HG03039 (cell line): ENCODE results near the gene STX18.
A peak's percentile ranks its signal among the peaks of the same experiment; 100 is the strongest.
"Not testable (repeated sequence)": the region's sequence is repeated elsewhere in the genome, so short reads cannot be mapped to it uniquely, and the experiment has no call there.

ENCODE experiments used
- ATAC-seq: cut with Tn5 transposase; IDR thresholded peaks from one replicate; pipeline ENCODE4 v1.9.1; 2021; ENCODE audit warnings: mild to moderate bottlenecking, moderate library complexity; ENCODE audit not compliant: unreplicated experiment

Gene STX18

DNA sequence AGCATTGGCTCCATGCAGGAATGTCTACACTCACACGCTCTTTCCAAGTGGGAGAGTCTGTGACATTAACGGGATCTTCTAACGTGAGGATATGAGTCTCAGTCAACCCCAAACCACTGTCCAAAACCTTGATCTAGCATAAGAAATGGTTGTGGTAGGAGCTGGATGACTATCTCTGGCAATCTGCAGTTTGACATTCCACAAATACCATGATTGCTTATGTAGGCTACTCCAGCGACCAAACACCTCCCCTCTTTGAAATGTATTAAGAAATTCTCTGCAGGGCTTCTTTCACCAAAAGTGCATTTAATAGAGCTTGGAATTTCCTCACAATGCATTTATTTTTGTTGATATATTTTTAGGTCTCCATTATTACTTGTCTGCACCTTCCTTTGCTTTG lies 14.1 kb upstream of the STX18 start:
- ATAC-seq = no peak

DNA sequence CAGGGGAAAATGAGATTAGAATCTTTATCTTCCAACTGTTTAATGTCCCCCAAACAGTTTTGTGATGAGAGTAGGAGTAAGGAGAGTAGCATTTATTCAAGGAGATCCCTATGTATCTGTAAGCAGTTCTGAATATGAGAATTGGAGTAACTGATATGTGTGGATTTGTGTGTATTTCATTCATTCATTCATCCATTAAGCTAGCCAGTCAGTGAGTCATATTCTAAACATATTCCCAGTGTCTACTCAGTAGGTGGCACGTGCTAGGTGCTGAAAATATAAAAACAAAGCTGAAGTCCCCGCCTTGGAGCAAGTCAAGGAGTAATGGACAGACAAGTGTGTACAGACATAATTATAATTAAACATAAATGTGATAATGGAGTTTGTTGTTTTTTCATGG lies 12.4 kb upstream of the STX18 start:
- ATAC-seq = no peak

DNA sequence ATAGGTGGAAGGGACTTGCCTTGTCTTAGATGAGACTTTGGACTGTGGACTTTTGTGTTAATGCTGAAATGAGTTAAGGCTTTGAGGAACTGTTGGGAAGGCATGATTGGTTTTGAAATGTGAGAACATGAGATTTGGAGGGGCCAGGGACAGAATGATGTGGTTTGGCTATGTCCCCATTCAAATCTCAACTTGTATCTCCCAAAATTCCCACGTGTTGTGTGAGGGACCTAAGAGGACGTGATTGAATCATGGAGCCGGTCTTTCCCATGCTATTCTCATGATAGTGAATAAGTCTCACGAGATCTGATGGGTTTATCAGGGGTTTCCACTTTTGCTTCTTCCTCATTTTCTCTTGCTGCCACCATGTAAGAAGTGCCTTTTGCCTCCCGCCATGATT lies 10.2 kb upstream of the STX18 start:
- ATAC-seq = not testable (repeated sequence)

DNA sequence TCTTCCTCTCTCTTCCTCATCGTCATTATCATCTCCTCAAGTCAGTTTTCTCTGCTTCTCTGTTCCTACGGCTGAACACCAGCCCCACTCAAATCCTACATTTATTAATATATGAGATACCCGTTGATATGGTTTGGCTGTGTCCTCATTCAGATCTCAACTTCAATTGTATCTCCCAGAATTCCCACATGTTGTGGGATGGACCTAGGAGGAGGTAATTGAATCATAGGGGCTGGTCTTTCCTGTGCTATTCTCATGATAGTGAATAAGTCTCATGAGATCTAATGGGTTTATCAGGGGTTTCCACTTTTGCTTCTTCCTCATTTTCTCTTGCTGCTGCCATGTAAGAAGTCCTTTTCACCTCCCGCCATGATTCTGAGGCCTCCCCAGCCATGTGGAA lies 8.3 kb upstream of the STX18 start:
- ATAC-seq = not testable (repeated sequence)

DNA sequence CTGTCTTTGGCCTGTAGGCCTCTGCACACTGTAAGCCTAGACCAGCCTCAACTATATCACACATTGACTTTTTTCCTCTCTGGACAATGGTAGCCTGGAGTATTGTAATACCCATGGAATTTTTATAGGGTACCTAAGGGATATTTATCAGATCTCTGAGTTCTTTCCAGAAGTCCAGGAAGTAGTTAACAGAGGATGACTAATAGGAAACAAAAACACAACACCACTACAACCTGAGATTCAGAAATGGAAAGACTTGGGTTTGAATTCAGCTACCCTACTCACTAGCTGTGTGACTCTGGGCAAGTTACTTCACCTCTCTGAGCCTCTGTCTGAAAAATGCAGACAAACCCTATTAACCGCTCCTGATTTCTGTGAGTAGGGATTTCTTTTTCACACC lies 7.7 kb upstream of the STX18 start:
- ATAC-seq = no peak

DNA sequence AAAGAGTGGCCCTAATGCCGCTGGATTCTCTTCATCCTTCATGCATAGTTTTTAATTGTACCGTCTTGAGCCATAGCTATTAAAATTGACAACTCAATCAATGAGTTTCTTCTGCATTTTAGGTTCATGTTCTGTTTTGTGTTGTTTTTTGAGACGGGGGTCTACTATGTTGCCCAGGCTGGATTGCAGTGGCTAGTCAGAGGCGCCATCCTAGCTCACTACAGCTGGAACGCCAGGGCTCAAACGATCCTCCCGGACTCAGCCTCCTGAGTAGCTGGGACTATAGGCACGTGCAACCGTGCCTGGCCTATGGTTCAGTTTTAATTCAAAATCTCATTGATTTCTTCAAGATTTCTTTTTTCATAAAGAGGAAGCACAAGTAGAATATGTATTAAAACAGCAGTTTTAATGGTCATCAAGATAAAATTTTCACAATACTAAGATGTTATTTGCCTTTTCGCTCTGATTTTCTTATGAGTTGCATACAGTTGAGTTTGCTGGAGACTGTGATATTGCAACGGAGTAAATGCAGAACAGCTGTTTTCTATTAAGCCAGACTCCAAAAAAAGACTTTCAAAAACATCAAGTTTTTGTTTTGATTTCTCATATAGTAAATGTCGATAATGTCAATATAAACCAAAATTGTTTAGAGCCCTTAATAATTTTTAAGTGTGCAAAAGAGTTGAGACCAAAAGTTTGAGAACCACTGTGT lies 1.1 kb upstream of the STX18 start:
- ATAC-seq = no peak

DNA sequence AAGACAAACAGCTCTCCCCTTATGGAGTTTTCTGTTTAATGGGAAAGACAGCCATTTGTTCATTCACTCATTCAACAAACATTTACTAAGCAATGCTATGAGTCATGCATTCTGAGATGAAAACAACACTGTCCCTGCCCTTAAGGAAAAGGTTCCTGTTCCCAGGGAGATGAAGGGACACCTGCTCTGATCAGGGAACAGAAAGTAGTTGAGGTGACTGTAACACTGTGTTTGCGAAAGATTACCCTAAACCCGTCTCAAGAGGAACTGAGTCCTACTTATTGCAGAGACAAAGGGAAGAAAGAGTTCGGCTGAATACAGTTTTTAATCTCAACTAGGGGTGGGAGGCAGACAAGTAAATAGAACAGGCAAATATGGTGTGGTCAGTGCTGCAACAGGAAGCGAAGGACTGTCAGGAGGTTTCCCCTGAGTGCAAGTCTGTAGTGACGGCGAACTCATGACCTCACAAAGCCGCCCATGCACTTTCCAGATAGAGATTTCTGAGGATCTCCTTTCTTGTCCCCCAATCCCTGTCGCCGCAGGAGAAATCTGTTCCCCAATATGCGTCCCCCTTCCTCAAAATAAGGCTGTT lies 712 bp downstream of the STX18 start:
- no peak for ATAC-seq

DNA sequence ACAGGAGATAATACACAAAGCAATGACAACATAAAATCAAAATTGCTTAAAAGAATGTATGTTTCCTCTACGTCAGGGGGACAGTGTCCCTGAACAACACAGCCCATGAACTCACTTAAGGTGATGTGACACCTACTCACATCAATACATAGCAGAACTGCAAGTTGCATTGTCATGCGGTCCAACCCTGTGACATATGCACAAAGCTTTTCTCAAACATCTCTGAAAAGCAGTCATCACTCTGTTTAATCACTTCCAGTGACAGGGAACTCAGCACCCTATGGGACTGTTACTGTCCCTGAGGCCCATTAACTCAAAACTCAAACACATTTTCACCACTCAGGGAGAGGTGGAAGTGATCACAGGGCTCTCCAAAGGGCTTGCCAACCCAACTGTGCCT lies 2.4 kb downstream of the STX18 start:
- ATAC-seq = no peak

DNA sequence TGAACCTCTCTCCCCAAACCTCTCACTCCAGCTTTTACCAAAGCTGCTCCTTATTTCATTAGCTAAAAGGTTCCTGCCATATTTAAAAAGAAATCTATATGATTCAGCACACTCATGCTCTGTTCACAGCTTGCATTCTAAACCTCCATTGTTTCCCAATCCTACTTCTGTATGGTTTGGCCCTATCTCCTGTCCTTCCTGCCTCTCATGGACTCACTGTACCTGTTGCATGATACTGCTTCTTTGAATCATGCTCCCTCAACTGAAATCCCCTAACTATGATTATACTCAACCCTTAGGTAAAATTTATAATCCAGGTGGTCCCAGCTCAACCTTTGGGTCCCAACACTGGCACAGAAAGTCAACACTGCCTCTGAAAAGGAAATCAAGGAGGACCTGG lies 6.3 kb downstream of the STX18 start:
- no peak for ATAC-seq

DNA sequence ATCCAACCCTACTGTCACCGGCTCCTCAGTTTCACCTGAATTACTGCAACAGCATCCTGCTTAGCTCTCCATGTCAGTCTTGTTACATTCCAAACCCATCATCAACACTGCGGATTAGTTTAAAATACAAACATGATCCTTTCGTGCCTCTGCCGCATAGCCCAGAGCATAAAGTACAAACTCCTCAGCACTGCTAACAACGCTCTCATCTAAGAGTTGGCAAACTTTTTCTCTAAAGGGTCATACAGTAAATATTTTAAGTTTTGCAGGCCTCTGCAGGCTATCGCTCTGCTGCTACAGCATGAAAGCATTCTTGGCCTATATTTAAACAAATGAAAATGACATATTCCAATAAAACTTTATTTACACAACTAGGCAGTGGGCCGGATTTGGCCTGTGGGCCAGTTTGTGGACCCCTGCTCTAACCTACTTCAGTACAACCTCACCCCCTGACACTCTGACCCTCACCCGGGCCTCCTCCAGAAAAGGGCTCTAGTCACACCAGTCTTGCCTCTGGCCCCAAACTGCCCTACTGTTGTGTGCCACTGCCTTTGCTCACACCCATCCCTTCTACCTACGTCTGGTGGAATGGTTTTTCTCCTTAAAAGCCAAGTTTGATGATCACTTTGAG lies 7.2 kb downstream of the STX18 start:
- no peak for ATAC-seq

DNA sequence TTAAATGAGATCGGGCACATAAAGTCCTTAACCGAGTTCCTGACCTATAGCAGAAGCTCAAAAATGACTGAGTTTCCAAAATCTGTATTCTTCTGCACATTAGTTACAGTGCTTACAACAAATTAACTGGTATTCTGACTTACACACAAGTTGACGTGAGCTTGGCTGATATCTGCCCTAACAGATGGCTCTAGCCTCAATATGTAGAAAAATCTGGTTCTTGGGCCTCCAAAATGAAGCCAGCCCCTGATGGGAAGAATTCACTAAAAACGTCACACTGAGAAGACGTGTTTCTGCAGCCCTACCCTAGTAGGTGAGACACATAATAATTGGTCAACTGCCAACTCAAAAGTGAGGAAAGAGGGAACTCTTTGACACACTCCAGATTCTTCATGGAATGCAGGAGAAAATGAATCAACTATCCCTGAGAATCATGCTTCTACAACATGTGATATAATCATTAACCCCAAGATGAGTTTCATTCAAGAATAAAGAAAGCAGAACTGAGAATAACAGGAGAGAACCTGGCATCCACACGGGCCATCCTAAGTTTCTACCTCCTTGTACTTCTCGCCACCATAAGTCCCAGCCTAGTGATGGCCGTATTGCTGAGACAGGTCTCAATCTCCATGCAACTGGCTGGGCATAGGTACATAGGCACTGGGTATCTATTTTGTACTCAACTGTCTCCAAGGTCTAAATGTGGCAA lies 8.2 kb downstream of the STX18 start:
- no peak for ATAC-seq

DNA sequence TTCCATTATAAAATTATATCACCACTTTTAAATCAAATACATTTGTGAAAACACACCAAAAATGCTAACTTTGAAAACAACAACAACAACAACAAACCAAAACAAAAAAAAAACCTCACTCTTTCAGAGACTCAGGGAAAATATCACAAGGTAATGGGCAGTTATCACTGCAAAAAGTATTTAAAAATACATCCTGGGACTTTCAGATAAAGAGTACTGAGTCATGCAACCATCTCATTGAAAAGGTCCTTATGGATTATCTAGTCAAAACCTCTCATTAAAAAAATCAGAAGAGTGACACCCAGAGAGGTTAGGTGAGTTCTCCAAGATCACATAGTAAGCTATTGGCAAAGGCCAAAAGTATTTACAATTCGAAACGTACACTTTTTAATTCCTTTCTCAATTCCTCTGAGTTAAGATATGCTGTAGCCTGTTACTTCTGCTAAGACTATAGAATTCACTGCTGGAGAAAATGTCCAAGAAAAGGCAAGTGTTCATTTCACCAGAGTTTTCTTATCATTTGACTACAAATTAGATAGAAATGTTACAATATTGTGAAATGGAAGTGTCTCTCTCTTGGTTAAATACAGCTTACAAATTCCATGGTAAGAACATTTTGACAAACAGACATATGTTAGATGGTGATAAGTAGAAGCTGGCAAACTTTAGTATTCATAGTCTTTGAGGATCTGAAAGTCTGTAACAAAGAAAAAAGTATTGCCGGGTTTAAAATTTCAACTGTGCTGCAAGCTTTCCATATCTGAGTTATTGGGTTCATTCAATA lies 9.3 kb downstream of the STX18 start:
- no peak for ATAC-seq

DNA sequence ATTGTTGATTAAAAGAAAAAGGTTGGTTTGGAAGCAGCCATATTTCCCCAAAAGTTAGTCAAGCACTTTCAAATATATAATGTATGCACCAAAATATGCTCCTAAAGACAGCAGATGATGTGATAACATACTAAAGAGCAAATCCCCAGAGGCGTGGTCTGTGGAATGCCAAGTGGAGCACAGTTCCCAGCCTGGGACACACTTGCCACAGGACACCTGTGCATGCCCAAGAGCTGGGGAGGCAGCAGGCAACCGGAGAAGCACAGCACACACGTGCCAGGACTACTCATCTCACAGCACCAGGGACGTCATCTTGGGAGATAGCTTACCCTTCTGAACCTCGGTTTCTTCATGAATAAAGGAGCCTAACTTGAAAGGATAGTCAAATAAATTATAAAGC lies 12.5 kb downstream of the STX18 start:
- no peak for ATAC-seq

DNA sequence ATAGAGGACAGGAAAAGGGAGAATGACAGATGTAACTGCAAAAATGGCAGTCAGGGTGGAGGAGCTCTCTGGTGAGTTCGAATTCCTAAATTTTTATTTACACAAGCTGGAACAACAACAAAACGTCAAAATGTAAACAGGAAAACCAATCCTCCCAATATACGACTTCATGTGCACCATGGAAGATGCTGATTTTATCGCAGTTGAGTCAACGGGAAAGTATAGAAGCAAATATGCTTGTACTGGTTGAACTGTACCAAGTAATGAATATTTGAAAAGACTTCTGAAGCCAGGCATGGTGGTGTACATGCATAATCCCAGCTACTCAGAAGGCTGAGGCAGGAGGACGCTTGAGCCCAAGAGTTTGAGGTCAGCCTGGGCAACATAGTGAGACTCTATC lies 15.4 kb downstream of the STX18 start:
- ATAC-seq = no peak

DNA sequence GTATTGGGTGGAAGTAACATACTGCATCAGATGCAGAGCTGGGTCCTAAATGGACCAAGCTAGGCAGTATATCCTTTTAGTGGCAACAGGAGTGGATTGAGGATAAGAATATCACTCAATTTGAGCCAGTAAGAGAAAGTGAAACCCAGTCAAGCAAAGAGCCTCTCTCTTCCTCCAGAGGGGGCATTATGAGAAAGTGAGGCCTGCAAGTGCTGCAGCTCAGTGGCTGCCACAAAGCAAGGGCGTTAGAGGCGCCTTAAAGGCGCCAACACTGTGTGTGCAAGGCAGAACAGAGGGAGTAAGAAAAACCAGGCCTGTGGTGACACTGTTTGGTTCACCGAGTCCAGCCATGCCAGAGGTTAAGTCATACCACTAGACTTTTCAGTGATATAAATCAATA lies 17.5 kb downstream of the STX18 start:
- ATAC-seq = peak; percentile 97

DNA sequence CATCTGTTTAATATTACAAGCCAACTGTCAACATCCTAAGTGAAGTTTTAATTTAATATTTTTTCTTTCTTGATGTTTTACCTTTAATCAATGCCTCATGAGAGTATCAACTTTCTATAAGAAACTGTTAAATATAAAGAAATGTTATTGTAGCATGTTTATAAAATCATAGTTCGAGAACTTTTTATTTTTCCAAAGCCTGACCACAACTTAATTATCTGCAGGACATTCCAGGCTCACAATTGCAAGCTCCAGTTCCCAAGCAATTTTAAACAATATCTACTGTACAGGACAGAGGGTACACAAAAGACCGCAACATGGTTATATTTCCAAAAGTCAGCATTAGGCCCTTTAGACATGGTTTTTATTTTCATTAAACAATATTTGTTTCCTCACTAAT lies 20.1 kb downstream of the STX18 start:
- ATAC-seq = no peak

DNA sequence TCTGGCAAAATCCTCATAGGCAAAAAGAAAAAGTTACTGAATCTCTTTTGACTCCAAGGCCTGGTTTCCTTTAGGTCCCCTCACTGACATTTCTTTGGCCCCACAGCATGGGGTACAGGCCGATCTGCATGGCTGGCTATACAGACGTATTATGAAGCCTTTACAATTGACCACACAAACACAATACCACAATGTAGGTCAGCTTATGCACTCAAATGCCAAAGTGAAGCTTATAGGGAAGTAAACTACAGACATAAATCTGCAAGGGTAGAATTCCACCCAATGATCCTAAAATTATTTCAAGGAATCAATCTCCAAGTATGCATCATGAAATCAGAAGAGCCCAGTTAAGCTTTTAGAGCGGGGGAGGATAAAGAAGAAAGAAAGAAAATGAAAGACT lies 20.7 kb downstream of the STX18 start:
- no peak for ATAC-seq

DNA sequence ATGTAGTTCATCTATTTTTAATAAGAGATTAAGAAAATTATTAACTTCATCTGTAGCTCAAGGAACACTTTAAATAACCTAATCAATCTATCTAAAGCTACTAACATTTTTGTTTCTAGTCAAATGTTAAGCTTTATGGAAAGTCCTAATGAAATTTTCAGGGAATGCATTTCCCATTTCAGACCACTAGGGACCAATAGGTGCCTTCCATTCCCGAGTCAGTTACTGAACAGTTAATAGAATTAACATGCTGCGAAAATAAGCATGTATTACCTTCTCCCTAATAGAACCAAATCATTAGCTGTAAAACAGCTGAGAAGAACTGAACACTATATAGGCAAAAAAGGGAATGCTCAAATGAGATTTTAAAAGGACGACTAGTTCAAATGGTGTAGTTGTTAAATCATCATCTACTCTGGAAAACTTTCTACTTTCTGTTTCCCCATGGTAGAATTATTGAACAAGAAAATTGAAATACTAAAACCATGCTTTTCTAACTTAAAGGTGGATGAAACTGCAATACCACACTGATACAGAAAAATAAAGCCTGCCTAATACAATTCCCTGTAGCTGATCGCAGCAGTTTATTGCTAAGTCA lies 22.5 kb downstream of the STX18 start:
- ATAC-seq = no peak

DNA sequence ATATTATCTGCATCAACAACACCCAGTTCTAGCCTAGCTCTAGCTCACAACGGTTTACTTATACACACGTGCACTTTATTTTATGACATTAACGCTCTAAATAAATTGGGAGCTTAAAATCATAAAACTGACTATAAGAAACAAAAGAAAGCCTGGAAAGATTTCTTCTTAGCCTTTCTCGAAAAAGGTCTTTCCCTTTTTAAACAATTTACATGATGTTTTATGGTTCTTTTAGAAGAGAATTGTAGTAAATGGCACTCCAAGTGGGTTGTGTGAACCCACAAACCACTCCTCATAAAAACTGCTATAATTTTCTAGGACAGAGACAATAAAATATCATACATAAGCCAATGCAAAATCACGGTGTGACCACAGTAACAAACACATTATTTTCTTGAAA lies 23.1 kb downstream of the STX18 start:
- no peak for ATAC-seq

DNA sequence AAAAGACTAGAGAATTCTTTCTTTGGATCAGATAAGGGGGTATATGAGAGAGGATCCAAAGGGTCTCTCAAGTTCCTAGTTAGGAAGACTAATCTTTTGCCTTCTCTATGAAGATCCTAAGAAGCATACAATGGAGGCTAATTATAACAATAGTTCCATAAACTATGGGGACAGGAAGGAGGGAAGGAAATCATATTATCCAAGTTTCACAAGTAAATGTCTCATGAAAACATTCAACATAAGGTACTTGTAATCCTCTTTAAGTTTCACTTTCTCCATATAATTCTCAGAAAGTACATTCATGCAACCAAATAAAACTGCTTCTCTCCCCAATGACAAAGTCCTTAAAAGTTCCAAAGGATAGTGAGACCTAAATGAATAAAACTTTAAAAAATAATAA lies 27.1 kb downstream of the STX18 start:
- ATAC-seq = no peak

DNA sequence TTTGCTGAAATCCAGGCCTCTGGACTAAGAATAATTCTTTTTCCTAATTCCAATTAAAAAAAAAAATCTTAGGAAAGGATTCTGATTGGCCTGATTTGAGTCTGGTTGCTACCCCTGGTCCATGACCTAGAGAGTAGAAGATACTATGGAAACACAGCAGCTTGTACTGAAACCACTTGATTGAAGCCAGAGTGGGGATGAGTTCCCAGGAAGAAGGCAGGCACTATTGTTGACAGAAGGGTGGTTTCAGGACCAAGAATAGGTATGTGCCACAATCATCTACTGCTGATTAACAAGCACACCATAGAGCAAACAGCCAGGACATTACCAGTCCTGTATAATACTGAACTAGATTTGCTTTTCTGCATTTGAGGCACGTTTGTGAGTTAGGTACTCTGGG lies 29.6 kb downstream of the STX18 start:
- ATAC-seq = no peak
